ENCODE results near the gene PLCB4.

The PLCB4 gene

GRCh38 chr20:9523636-9524035, 454.7 kb downstream of the PLCB4 start:
- DNase-seq (ENCODE audit: low read depth): no peak

Data from stromal cell of bone marrow (primary cell).